ENCODE results near the gene IBTK. TPM values are rescaled to one million over a fixed set of nuclear protein-coding genes. Genes with fewer than 3 reads are reported as not detected.
"Not testable (repeated sequence)": the region's sequence is repeated elsewhere in the genome, so short reads cannot be mapped to it uniquely, and the experiment has no call there.

The IBTK gene
- 15.5 TPM for total RNA-seq

DNA sequence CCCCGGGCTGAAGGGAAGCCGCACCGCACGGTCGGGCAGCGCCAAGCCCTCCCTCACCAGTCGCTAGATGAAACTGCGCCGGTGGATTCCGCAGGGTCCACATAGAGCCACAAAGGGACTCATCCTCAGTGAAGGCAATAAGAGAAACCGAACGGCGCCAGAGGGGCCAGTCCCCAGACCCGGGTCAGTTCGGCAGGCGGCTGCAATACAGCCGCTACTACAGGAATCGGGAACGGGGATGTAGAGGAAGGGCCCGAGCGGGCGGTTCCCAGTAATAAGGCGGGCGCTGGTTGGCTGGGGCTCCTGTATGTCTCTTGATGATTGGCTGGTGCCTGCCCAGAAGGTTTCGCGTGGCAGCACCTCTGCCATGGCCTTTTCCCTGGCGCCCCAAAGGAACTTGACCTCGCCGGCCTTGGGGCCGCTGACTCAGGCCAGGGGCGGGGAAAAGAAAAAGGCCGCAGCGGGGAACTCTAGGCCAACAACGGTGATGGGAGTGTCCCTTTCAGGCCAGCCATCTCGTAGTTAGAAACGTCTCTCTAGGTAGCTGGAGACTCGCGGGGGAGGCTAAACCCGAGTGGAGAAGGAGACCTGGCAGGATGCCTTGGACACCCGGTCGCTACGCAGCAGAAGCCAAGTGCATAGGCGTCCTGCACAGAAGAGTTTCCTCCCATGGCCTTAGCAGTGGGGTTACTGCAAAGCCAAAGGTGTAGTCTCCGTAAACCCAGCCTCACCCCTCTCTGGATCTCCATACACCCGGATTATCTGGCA is at the start of gene IBTK:
TSS of gene IBTK (minus strand) at position 240 of the 768 bp plus-strand sequence. CDS start 7,258 bp downstream, outside the sequence.
- Histone ChIP-seq H3K36me3 (no peaks in the 10 kb centered on the region), H3K4me1 (peaks cover 37% of the 10 kb centered on the region), H3K27me3 (no peaks in the 10 kb centered on the region), H3K9me3 (no peaks in the 10 kb centered on the region), H3K4me3 (peak within 1 kb of the TSS; percentile 80 to 81), H3K27ac (peak within 1 kb of the TSS; percentile 79)
- TF ChIP-seq POLR2A (IDR thresholded peaks at IDR 0.05) (peak in 1 of 2 donors; percentile 60), POLR2AphosphoS5 (IDR thresholded peaks at IDR 0.05; ENCODE audit: insufficient read depth in 1 of 2, low read depth in 1 of 2) (peak; percentile 61 to 90)
- TF ChIP-seq, protein P1, sequence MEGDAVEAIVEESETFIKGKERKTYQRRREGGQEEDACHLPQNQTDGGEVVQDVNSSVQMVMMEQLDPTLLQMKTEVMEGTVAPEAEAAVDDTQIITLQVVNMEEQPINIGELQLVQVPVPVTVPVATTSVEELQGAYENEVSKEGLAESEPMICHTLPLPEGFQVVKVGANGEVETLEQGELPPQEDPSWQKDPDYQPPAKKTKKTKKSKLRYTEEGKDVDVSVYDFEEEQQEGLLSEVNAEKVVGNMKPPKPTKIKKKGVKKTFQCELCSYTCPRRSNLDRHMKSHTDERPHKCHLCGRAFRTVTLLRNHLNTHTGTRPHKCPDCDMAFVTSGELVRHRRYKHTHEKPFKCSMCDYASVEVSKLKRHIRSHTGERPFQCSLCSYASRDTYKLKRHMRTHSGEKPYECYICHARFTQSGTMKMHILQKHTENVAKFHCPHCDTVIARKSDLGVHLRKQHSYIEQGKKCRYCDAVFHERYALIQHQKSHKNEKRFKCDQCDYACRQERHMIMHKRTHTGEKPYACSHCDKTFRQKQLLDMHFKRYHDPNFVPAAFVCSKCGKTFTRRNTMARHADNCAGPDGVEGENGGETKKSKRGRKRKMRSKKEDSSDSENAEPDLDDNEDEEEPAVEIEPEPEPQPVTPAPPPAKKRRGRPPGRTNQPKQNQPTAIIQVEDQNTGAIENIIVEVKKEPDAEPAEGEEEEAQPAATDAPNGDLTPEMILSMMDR (IDR thresholded peaks at IDR 0.05), result peak in 1 of 3 experiments; percentile 22
- intact Hi-C loops (cut with DNase I), result no loop called here
- DNase-seq (ENCODE audit: extremely low spot score in 2 of 2), result peak; percentile 97 to 98

- Histone ChIP-seq H3K4me1 (no peaks in the 10 kb centered on the region), H3K4me3 (no peak overlapping the region)
Observed at GRCh38 chr6:82283771-82284410, 36.3 kb upstream of the IBTK start.

GRCh38 chr6:82281550-82281949 is 34.0 kb upstream of the IBTK start:
- H3K36me3 ChIP-seq; H3K27me3 ChIP-seq; H3K27ac ChIP-seq; DNase-seq (ENCODE audit: extremely low spot score in 2 of 2); intact Hi-C loops (cut with DNase I); H3K4me1 ChIP-seq; H3K9me3 ChIP-seq; H3K4me3 ChIP-seq: not testable (repeated sequence)

More at GRCh38 chr6:82283771-82284410, 36.3 kb upstream of the IBTK start:
- Histone ChIP-seq H3K27ac (no peak overlapping the region), H3K36me3 (no peaks in the 10 kb centered on the region), H3K27me3 (no peaks in the 10 kb centered on the region), H3K9me3 (no peaks in the 10 kb centered on the region)
- no peak for TF ChIP-seq POLR2AphosphoS5 (IDR thresholded peaks at IDR 0.05; ENCODE audit: insufficient read depth in 1 of 2, low read depth in 1 of 2)
- no peak for TF ChIP-seq POLR2A (IDR thresholded peaks at IDR 0.05)
- TF ChIP-seq, protein P1 (IDR thresholded peaks at IDR 0.05), result no peak
- DNase-seq (ENCODE audit: extremely low spot score in 2 of 2), result no peak
- intact Hi-C loops (cut with DNase I), result no loop called here

DNA sequence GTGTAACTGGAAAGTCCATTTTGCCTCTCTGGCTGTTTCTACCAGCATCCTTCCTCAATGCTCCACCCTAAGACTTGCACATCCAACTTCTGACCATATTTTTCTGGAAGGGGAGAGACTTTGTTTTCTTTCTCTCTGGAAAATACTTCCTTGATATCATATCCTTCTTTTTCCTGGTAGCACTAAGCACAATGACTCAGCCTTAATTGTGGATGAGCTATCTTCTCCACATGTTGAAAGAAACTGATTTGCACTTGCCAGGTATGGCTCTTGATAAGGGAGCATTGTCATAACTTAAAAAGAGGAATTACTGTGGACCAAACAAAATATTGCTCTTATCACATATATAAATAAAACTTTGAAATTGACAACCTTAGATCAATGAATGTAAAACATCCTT is 30.1 kb upstream of the IBTK start:
- intact Hi-C loops (cut with DNase I), result no loop called here
- Histone ChIP-seq H3K27ac (no peak overlapping the region), H3K27me3 (no peaks in the 10 kb centered on the region), H3K4me1 (no peaks in the 10 kb centered on the region), H3K36me3 (no peaks in the 10 kb centered on the region), H3K4me3 (no peak overlapping the region), H3K9me3 (no peaks in the 10 kb centered on the region)
- TF ChIP-seq POLR2A (IDR thresholded peaks at IDR 0.05) (no peak), POLR2AphosphoS5 (IDR thresholded peaks at IDR 0.05; ENCODE audit: insufficient read depth in 1 of 2, low read depth in 1 of 2) (no peak)
- TF ChIP-seq, protein P1 (IDR thresholded peaks at IDR 0.05), result no peak
- no peak for DNase-seq (ENCODE audit: extremely low spot score in 2 of 2)

DNA sequence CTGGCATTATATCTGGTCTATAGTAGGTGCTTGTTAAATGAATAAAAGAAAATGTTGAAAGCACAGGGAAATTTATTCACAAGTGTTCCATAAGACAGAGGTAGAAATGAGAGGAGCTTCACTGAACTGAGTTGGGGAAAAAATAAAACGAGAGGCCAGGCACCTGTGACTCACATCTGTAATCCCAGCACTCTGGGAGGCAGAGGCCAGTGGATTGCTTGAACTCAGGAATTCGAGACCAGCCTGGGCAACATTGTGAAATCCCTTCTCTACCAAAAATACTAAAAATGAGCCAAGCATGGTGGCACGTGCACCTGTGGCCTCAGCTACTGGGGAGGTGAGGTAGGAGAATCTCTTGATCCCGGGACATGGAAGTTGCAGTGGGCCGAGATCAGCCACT is 28.1 kb upstream of the IBTK start:
- intact Hi-C loops (cut with DNase I), result no loop called here
- TF ChIP-seq, protein P1 (IDR thresholded peaks at IDR 0.05), result no peak
- TF ChIP-seq POLR2A (IDR thresholded peaks at IDR 0.05) (no peak), POLR2AphosphoS5 (IDR thresholded peaks at IDR 0.05; ENCODE audit: insufficient read depth in 1 of 2, low read depth in 1 of 2) (no peak)
- H3K4me3 ChIP-seq, result no peak overlapping the region
- DNase-seq (ENCODE audit: extremely low spot score in 2 of 2), result no peak
- H3K36me3 ChIP-seq, result no peaks in the 10 kb centered on the region
- H3K27me3 ChIP-seq, result no peaks in the 10 kb centered on the region
- no peak overlapping the region for H3K27ac ChIP-seq
- H3K9me3 ChIP-seq, result no peaks in the 10 kb centered on the region
- H3K4me1 ChIP-seq, result no peaks in the 10 kb centered on the region
